SK-N-SH (cell line): ENCODE data around the gene NIN. TPM values are rescaled to one million over a fixed set of nuclear protein-coding genes. Genes with fewer than 3 reads are reported as not detected.

Experiments
- CTCF ChIA-PET: fragments of 300-600, 350-600 bp; formaldehyde crosslinking; extraction: SDS; loops from one replicate; lab custom pipeline; 2021; lab: Yijun Ruan, JAX
- POLR2A ChIA-PET: fragments of 350-600 bp; sonication (Branson Sonifier 250); formaldehyde crosslinking; extraction: SDS; loops from one replicate; lab custom pipeline; 2020; ENCODE audit warnings: antibody characterized with exemption, inconsistent platforms; lab: Yijun Ruan, JAX
- DNase-seq: peaks from one replicate; pipeline ENCODE4 v3.0.0; 2012
- H2AFZ ChIP-seq: fragments of 200-600 bp; sonication (generic); 2 replicates; pipeline ENCODE4 v1.8.1; 2016; ENCODE audit warnings: antibody characterized with exemption, mild to moderate bottlenecking, low read depth
- H3F3A ChIP-seq: fragments of 200-600 bp; sonication (generic); replicated peaks from 2 replicates; pipeline ENCODE3; 2016; ENCODE audit warnings: antibody characterized with exemption, mild to moderate bottlenecking; ENCODE audit not compliant: insufficient read depth
- H3K27ac ChIP-seq, 2 experiments: fragments of 200-500 bp in 1 of 2; fragments of 200-600 bp in 1 of 2; sonication (Bioruptor generic) in 1 of 2; sonication (generic), shearing (Covaris generic) in 1 of 2; 2 replicates each; pipeline versions ENCODE4 v1.5.1 to v1.6.1; 2014 to 2016; ENCODE audit warnings: low read depth in 2 of 2, inconsistent platforms in 1 of 2, low read length in 1 of 2, mild to moderate bottlenecking in 1 of 2, mixed read lengths in 1 of 2
- H3K27me3 ChIP-seq: fragments of 200-600 bp; sonication (generic), shearing (Covaris generic); 2 replicates; pipeline ENCODE4 v1.6.1; 2016; ENCODE audit warnings: mixed run types; ENCODE audit not compliant: insufficient read depth
- H3K36me3 ChIP-seq, 2 experiments: fragments of 200-500 bp in 1 of 2; fragments of 200-600 bp in 1 of 2; sonication (Bioruptor generic) in 1 of 2; sonication (generic) in 1 of 2; replicated peaks in 1 of 2; 2 replicates each; pipeline versions ENCODE3 to v1.5.1; 2014 to 2016; ENCODE audit warnings: low read length in 1 of 2, mild to moderate bottlenecking in 1 of 2; ENCODE audit not compliant: insufficient read depth in 2 of 2, control insufficient read depth in 1 of 2
- H3K4me1 ChIP-seq, 2 experiments: fragments of 200-500 bp in 1 of 2; fragments of 200-600 bp in 1 of 2; sonication (Bioruptor generic) in 1 of 2; sonication (generic), shearing (Covaris generic) in 1 of 2; 2 replicates each; pipeline versions ENCODE4 v1.5.1 to v1.6.1; 2014 to 2016; ENCODE audit warnings: low read depth in 1 of 2, low read length in 1 of 2, mixed run types in 1 of 2; ENCODE audit not compliant: insufficient read depth in 2 of 2, control insufficient read depth in 1 of 2
- H3K4me2 ChIP-seq: fragments of 200-600 bp; sonication (generic), shearing (Covaris generic); 2 replicates; pipeline ENCODE4 v1.6.1; 2017; ENCODE audit warnings: mixed run types
- H3K4me3 ChIP-seq, 2 experiments: fragments of 200-500 bp in 1 of 2; fragments of 200-600 bp in 1 of 2; sonication (Bioruptor generic) in 1 of 2; sonication (generic), shearing (Covaris generic) in 1 of 2; 2 replicates each; pipeline versions ENCODE4 v1.5.1 to v1.8.1; 2014 to 2016; ENCODE audit warnings: low read depth in 2 of 2, inconsistent platforms in 1 of 2, low read length in 1 of 2, mild to moderate bottlenecking in 1 of 2, mixed read lengths in 1 of 2, moderate library complexity in 1 of 2
- H3K79me2 ChIP-seq: fragments of 200-600 bp; sonication (generic); 2 replicates; pipeline ENCODE4 v1.8.1; 2017; ENCODE audit warnings: mild to moderate bottlenecking; ENCODE audit not compliant: insufficient read depth
- H3K9ac ChIP-seq: fragments of 200-600 bp; sonication (generic); 2 replicates; pipeline ENCODE4 v1.6.1; 2017; ENCODE audit warnings: mixed run types
- H3K9me2 ChIP-seq: fragments of 200-600 bp; sonication (generic); 2 replicates; pipeline ENCODE4 v1.6.1; 2017; ENCODE audit warnings: mixed run types
- H3K9me3 ChIP-seq: fragments of 200-600 bp; sonication (generic); 2 replicates; pipeline ENCODE4 v1.6.1; 2017; ENCODE audit warnings: mixed run types, mild to moderate bottlenecking, moderate library complexity
- H4K20me1 ChIP-seq: fragments of 200-600 bp; sonication (generic); 2 replicates; pipeline ENCODE4 v1.6.1; 2017; ENCODE audit warnings: mild to moderate bottlenecking, mixed run types; ENCODE audit not compliant: insufficient read depth
- CTCF ChIP-seq: fragments of 200-600 bp; sonication (generic); IDR thresholded peaks from 2 replicates; pipeline ENCODE4 v1.6.1; 2017; ENCODE audit warnings: antibody characterized with exemption, mild to moderate bottlenecking, moderate library complexity
- ELF1 ChIP-seq: IDR thresholded peaks from 2 replicates; pipeline ENCODE4 v1.4.0; 2012
- FOXJ3 ChIP-seq: sonication (generic); formaldehyde crosslinking; IDR thresholded peaks from 2 replicates; pipeline ENCODE4 v1.5.1; 2020; ENCODE audit warnings: mild to moderate bottlenecking, missing genetic modification reagents
- IRF3 ChIP-seq: fragments of 150-350 bp; IDR thresholded peaks from 2 replicates; pipeline ENCODE4 v1.6.1; 2016; ENCODE audit warnings: mild to moderate bottlenecking, low read depth, low read length
- MEF2A ChIP-seq: IDR thresholded peaks from 2 replicates; pipeline ENCODE4 v1.4.0; 2012; ENCODE audit warnings: low read depth, borderline replicate concordance
- NFIC ChIP-seq: IDR thresholded peaks from 2 replicates; pipeline ENCODE4 v1.4.0; 2012; ENCODE audit warnings: borderline replicate concordance
- POLR2AphosphoS5 ChIP-seq: IDR thresholded peaks from 2 replicates; pipeline ENCODE4 v1.6.1; 2012; ENCODE audit warnings: low read depth, low read length
- RFX5 ChIP-seq: IDR thresholded peaks from 2 replicates; pipeline ENCODE4 v1.6.1; 2012; ENCODE audit warnings: mild to moderate bottlenecking, improper control_type of control experiment, low read length
- SIN3A ChIP-seq: IDR thresholded peaks from 2 replicates; pipeline ENCODE4 v1.6.1; 2012; ENCODE audit warnings: low read depth, mild to moderate bottlenecking, low read length, moderate library complexity, borderline replicate concordance
- TCF12 ChIP-seq: IDR thresholded peaks from 2 replicates; pipeline ENCODE4 v1.4.0; 2012
- USF2 ChIP-seq: fragments of 150-350 bp; IDR thresholded peaks from 2 replicates; pipeline ENCODE4 v1.6.1; 2017; ENCODE audit warnings: antibody characterized with exemption, low read length, low read depth, borderline replicate concordance
- YY1 ChIP-seq: IDR thresholded peaks from 2 replicates; pipeline ENCODE4 v1.4.0; 2012; ENCODE audit warnings: low read depth, mild to moderate bottlenecking
- WGBS: methylation state at CpG from one replicate; pipeline ENCODE4 v1.1.6; 2017; ENCODE audit warnings: low lambda C conversion rate; 5-methylcytosine and 5-hydroxymethylcytosine counted together
- polyA plus RNA-seq, 3 experiments: library from polyadenylated mRNA; depleted of rRNA; stranded (reverse); fragments of >200 nt; gene quantifications; 2 replicates each; pipeline ENCODE4 v1.2.3, GENCODE V29; 2012

The NIN gene
- polyA plus RNA-seq, 1 of the 3 experiments (the other 2 are of a cell fraction): 10.0 TPM

- CTCF ChIA-PET: no interaction called here
- Histone ChIP-seq H3K4me3 (no peak overlapping the region), H3K79me2 (no peaks in the 10 kb centered on the region), H4K20me1 (no peaks in the 10 kb centered on the region), H2AFZ (no peak overlapping the region), H3F3A (no peaks in the 10 kb centered on the region), H3K27ac (no peak overlapping the region), H3K36me3 (peaks cover 35 to 53% of the 10 kb centered on the region in 2 experiments), H3K4me2 (no peak overlapping the region), H3K9ac (no peak overlapping the region), H3K9me2 (no peaks in the 10 kb centered on the region), H3K27me3 (no peaks in the 10 kb centered on the region), H3K4me1 (peaks cover 0 to 6% of the 10 kb centered on the region in 2 experiments; a peak in 1 of 4 replicates), H3K9me3 (no peaks in the 10 kb centered on the region)
- TF ChIP-seq NFIC (no peak), POLR2AphosphoS5 (no peak), TCF12 (no peak), CTCF (no peak), YY1 (no peak), USF2 (no peak), IRF3 (no peak), ELF1 (no peak), SIN3A (no peak), MEF2A (no peak), RFX5 (no peak)
- 99% methylated on average over 5 of the region's 5 CpGs for WGBS
- DNase-seq: no peak
- POLR2A ChIA-PET: no interaction called here
These were observed 85.4 kb downstream of the NIN start for GRCh38 chr14:50745401-50746058.

GRCh38 chr14:50744231-50744630 lies 86.7 kb downstream of the NIN start:
- POLR2A ChIA-PET: no interaction called here
- H3K27me3 ChIP-seq: no peaks in the 10 kb centered on the region
- CTCF ChIA-PET: interaction anchor here (0.7 to 1.1 kb wide), 2 partner anchors 10 to 33 kb away, joined by 3 read pairs; no protein-coding TSS in a partner anchor
- peaks cover 35 to 50% of the 10 kb centered on the region in 2 experiments for H3K36me3 ChIP-seq
- no peaks in the 10 kb centered on the region for H3K9me3 ChIP-seq
- H3K9me2 ChIP-seq: no peaks in the 10 kb centered on the region
- H3K79me2 ChIP-seq: no peaks in the 10 kb centered on the region
- H4K20me1 ChIP-seq: no peaks in the 10 kb centered on the region
- no peak overlapping the region for H3K4me2 ChIP-seq
- peaks cover 0 to 6% of the 10 kb centered on the region in 2 experiments; a peak in 1 of 4 replicates for H3K4me1 ChIP-seq
- TF ChIP-seq FOXJ3 (CRISPR knock-in tag): no peak
- TF ChIP-seq USF2: no peak
- TF ChIP-seq, all 33 proteins: peak for 0
- DNase-seq: no peak
- Histone ChIP-seq H3K27ac (no peak overlapping the region), H2AFZ (no peak overlapping the region), H3F3A (no peaks in the 10 kb centered on the region), H3K4me3 (no peak overlapping the region), H3K9ac (no peak overlapping the region)
- 91% methylated on average over 3 of the region's 3 CpGs for WGBS
